ENCODE measurements around the gene MAN2A2.
A peak's percentile ranks its signal among the peaks of the same experiment; 100 is the strongest.
"Not testable (repeated sequence)": the region's sequence is repeated elsewhere in the genome, so short reads cannot be mapped to it uniquely, and the experiment has no call there.

The MAN2A2 gene

GRCh38 chr15:90884719-90885431, 18.2 kb upstream of the MAN2A2 start:
- no peak for DNase-seq

- peak; percentile 16 for DNase-seq
These were observed 17.4 kb upstream of the MAN2A2 start for GRCh38 chr15:90885432-90886290.

GRCh38 chr15:90886291-90886614, 16.8 kb upstream of the MAN2A2 start:
- no peak for DNase-seq

- no peak for DNase-seq
These were observed 16.0 kb upstream of the MAN2A2 start for GRCh38 chr15:90887037-90887481.

- DNase-seq, result no peak
These were observed 13.8 kb upstream of the MAN2A2 start for GRCh38 chr15:90889313-90889730.

GRCh38 chr15:90889736-90890456, 13.2 kb upstream of the MAN2A2 start:
- no peak for DNase-seq

- DNase-seq, result no peak
These were observed 12.3 kb upstream of the MAN2A2 start for GRCh38 chr15:90890839-90891238.

- DNase-seq, result no peak
These were observed 11.7 kb upstream of the MAN2A2 start for GRCh38 chr15:90891346-90891949.

- no peak for DNase-seq
These were observed 11.1 kb upstream of the MAN2A2 start for GRCh38 chr15:90892023-90892422.

GRCh38 chr15:90892498-90893174, 10.5 kb upstream of the MAN2A2 start:
- DNase-seq, result no peak

- no peak for DNase-seq
These were observed 9.7 kb upstream of the MAN2A2 start for GRCh38 chr15:90893175-90894090.

GRCh38 chr15:90895571-90896117, 7.5 kb upstream of the MAN2A2 start:
- peak; percentile 64 for DNase-seq

- DNase-seq, result not testable (repeated sequence)
These were observed 5.9 kb upstream of the MAN2A2 start for GRCh38 chr15:90897131-90897655.

GRCh38 chr15:90901175-90902039, 1.7 kb upstream of the MAN2A2 start:
- DNase-seq, result no peak

- DNase-seq, result peak; percentile 77
These were observed 862 bp upstream of the MAN2A2 start for GRCh38 chr15:90902040-90902839.

GRCh38 chr15:90903733-90904536, 833 bp downstream of the MAN2A2 start:
- no peak for DNase-seq

GRCh38 chr15:90904746-90905145, 1.6 kb downstream of the MAN2A2 start:
- DNase-seq, result no peak
